Transverse colon (tissue), 4 donors: ENCODE results near the gene TPO. TPM values are rescaled to one million over a fixed set of nuclear protein-coding genes. Genes with fewer than 3 reads are reported as not detected.
A peak's percentile ranks its signal among the peaks of the same experiment; 100 is the strongest.

Experiments used
- DNase-seq: peaks from one replicate; pipeline ENCODE4 v3.0.0-alpha.2; 2019
- H3K27ac ChIP-seq, 4 donors: fragments of 200-600 bp; sonication (generic); 2 replicates each; pipeline ENCODE4 v1.5.1; 2016 to 2018; ENCODE audit warnings: inconsistent platforms in 4 of 4
- H3K27me3 ChIP-seq: fragments of 200-600 bp; sonication (generic); 2 replicates; pipeline ENCODE4 v1.5.1; 2017; ENCODE audit warnings: inconsistent platforms
- H3K36me3 ChIP-seq, 4 donors: fragments of 200-600 bp; sonication (generic); 2 replicates each; pipeline ENCODE4 v1.5.1; 2017 to 2019; ENCODE audit warnings: inconsistent platforms in 4 of 4
- H3K4me1 ChIP-seq, 4 donors: fragments of 200-600 bp; sonication (generic); 2 replicates each; pipeline ENCODE4 v1.5.1; 2017 to 2020; ENCODE audit warnings: inconsistent platforms in 4 of 4
- H3K4me3 ChIP-seq, 4 donors: fragments of 200-600 bp; sonication (generic); 1 replicate in 1 of 4; 2 replicates in 3 of 4; pipeline versions ENCODE4 v1.5.1 to v1.6.1; 2017 to 2019; ENCODE audit warnings: inconsistent platforms in 4 of 4
- H3K9me3 ChIP-seq, 2 donors: fragments of 200-600 bp; sonication (generic); 2 replicates each; pipeline ENCODE4 v1.5.1; 2017 to 2019; ENCODE audit warnings: inconsistent platforms in 2 of 2
- EP300 ChIP-seq: sonication (generic); formaldehyde crosslinking; IDR thresholded peaks from one replicate; pipeline ENCODE4 v1.6.1; 2017; ENCODE audit warnings: antibody characterized with exemption, low read depth
- POLR2A ChIP-seq: fragments of 450-650 bp; IDR thresholded peaks from one replicate; pipeline ENCODE4 v1.6.1; 2016; ENCODE audit warnings: antibody characterized with exemption, mild to moderate bottlenecking, moderate library complexity
- POLR2AphosphoS5 ChIP-seq, 3 donors: sonication (generic); formaldehyde crosslinking; IDR thresholded peaks; one replicate each; pipeline ENCODE4 v1.6.1; 2016; ENCODE audit warnings: antibody characterized with exemption in 3 of 3
- WGBS, 2 donors: methylation state at CpG; one replicate each; pipeline ENCODE4 v1.1.5; 2018; ENCODE audit warnings: low coverage in 1 of 2; 5-methylcytosine and 5-hydroxymethylcytosine counted together
- in situ Hi-C, 4 donors: fragments of 200-750 bp; cut with MboI; loops; one replicate each; pipeline versions ENCODE4 v1.15.0 to v1.15.1; 2017; ENCODE audit warnings: low sequenced_read_pairs in 3 of 4, low pct_ligation_motif_present in 1 of 4, low pct_unique_long_range_greater_than_20kb in 1 of 4
- intact Hi-C: fragments of 100-400 bp; cut with DNase I; formaldehyde crosslinking; loops from one replicate; pipeline ENCODE4 v1.15.1; 2023; ENCODE audit warnings: low total_unique reads
- total RNA-seq, 4 donors: library from RNA; depleted of rRNA; stranded (reverse); fragments of >200 nt; gene quantifications; one replicate each; pipeline ENCODE4 v1.1.0, GENCODE V29; 2016
- TF ChIP-seq, protein P1 (sequence below), 5 experiments: fragments of 200-600 bp in 3 of 5; fragments of 450-650 bp in 2 of 5; sonication (generic) in 3 of 5; IDR thresholded peaks; 1 replicate in 2 of 5; 2 replicates in 3 of 5; pipeline ENCODE4 v1.5.1; 2016 to 2017; ENCODE audit warnings: antibody characterized with exemption in 5 of 5, inconsistent platforms in 3 of 5, mild to moderate bottlenecking in 2 of 5, moderate library complexity in 1 of 5

The TPO gene
- total RNA-seq, 4 donors from 2014 or later: 1.4 to 5.8 (median 3.8) TPM

DNA sequence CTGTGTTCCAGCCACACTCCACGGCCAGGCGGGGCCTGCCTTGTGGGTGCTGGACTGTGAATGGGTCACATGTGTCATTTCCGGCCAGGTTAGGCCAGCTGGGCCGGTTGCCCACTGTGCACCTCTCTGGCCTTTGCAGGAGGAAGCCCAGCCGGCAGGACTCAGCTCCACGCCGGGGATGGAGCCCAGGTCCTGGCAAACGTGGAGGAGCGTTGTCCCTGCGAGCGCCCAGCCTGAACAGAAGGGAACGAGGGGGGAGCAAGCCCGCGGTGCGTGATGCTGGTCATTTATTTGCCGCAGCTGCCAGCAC lies 178.2 kb downstream of the TPO start:
- no peak for DNase-seq
- H3K27me3 ChIP-seq: no peaks in the 10 kb centered on the region
- H3K27ac ChIP-seq: peak overlapping the region in 1 of 4 donors; percentile 39
- TF ChIP-seq POLR2A (no peak), POLR2AphosphoS5 (IDR thresholded peaks at IDR 0.05) (no peak), EP300 (no peak)
- TF ChIP-seq, protein P1, sequence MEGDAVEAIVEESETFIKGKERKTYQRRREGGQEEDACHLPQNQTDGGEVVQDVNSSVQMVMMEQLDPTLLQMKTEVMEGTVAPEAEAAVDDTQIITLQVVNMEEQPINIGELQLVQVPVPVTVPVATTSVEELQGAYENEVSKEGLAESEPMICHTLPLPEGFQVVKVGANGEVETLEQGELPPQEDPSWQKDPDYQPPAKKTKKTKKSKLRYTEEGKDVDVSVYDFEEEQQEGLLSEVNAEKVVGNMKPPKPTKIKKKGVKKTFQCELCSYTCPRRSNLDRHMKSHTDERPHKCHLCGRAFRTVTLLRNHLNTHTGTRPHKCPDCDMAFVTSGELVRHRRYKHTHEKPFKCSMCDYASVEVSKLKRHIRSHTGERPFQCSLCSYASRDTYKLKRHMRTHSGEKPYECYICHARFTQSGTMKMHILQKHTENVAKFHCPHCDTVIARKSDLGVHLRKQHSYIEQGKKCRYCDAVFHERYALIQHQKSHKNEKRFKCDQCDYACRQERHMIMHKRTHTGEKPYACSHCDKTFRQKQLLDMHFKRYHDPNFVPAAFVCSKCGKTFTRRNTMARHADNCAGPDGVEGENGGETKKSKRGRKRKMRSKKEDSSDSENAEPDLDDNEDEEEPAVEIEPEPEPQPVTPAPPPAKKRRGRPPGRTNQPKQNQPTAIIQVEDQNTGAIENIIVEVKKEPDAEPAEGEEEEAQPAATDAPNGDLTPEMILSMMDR (IDR thresholded peaks at IDR 0.05): no peak
- H3K4me3 ChIP-seq: no peak overlapping the region
- peaks cover 0 to 20% (median 9%) of the 10 kb centered on the region in 4 donors for H3K4me1 ChIP-seq
- no peaks in the 10 kb centered on the region for H3K9me3 ChIP-seq
- in situ Hi-C loops (loop anchor here (10.0 to 25.0 kb wide), 3 partner anchors 146 to 171 kb away; partner anchors contain the start of gene PXDN (in 3 of the 4)), intact Hi-C loops (no loop called here)
- no peaks in the 10 kb centered on the region for H3K36me3 ChIP-seq
- 76% methylated on average over 12 of the region's 16 CpGs; no CpG with 5 or more reads in 1 of the 2 donors for WGBS, 2 donors
